Eye (tissue), 1 donor: Measurements from ENCODE around the gene CAMTA1.

Experiments
- DNase-seq: peaks from one replicate; pipeline ENCODE4 v3.0.0-alpha.2; 2015

Gene CAMTA1

GRCh38 chr1:7473223-7474142, 688.2 kb downstream of the CAMTA1 start:
- DNase-seq: no peak

GRCh38 chr1:7474143-7474490, 688.9 kb downstream of the CAMTA1 start:
- DNase-seq: no peak

GRCh38 chr1:7474786-7475502, 689.7 kb downstream of the CAMTA1 start:
- no peak for DNase-seq

- no peak for DNase-seq
Observed at GRCh38 chr1:7475691-7476090, 690.4 kb downstream of the CAMTA1 start.

GRCh38 chr1:7476402-7476801, 691.1 kb downstream of the CAMTA1 start:
- DNase-seq: no peak

GRCh38 chr1:7476861-7477547, 691.8 kb downstream of the CAMTA1 start:
- peak; percentile 47 for DNase-seq

- no peak for DNase-seq
Observed at GRCh38 chr1:7477593-7477992, 692.3 kb downstream of the CAMTA1 start.

- DNase-seq: peak; percentile 64
Observed at GRCh38 chr1:7478142-7478790, 693.0 kb downstream of the CAMTA1 start.

- peak; percentile 57 for DNase-seq
Observed at GRCh38 chr1:7478809-7479499, 693.7 kb downstream of the CAMTA1 start.

- no peak for DNase-seq
Observed at GRCh38 chr1:7479571-7479970, 694.3 kb downstream of the CAMTA1 start.

GRCh38 chr1:7481194-7481593, 695.9 kb downstream of the CAMTA1 start:
- no peak for DNase-seq

GRCh38 chr1:7482077-7482476, 696.8 kb downstream of the CAMTA1 start:
- DNase-seq: no peak

GRCh38 chr1:7482772-7483495, 697.7 kb downstream of the CAMTA1 start:
- DNase-seq: no peak

GRCh38 chr1:7483634-7484383, 698.6 kb downstream of the CAMTA1 start:
- no peak for DNase-seq

- DNase-seq: no peak
Observed at GRCh38 chr1:7485086-7485780, 700.0 kb downstream of the CAMTA1 start.

GRCh38 chr1:7485826-7486225, 700.6 kb downstream of the CAMTA1 start:
- no peak for DNase-seq

- DNase-seq: no peak
Observed at GRCh38 chr1:7487766-7488474, 702.7 kb downstream of the CAMTA1 start.

GRCh38 chr1:7488475-7488842, 703.2 kb downstream of the CAMTA1 start:
- no peak for DNase-seq

GRCh38 chr1:7489586-7489985, 704.3 kb downstream of the CAMTA1 start:
- no peak for DNase-seq

GRCh38 chr1:7490576-7490975, 705.3 kb downstream of the CAMTA1 start:
- no peak for DNase-seq
